ENCODE data around the gene ATPAF1.

Gene ATPAF1

GRCh38 chr1:46594063-46594462 is 74.1 kb downstream of the ATPAF1 start:
- DNase-seq (ENCODE audit: low spot score), result no peak

GRCh38 chr1:46592823-46593222 is 75.3 kb downstream of the ATPAF1 start:
- no peak for DNase-seq (ENCODE audit: low spot score)

- no peak for DNase-seq (ENCODE audit: low spot score)
Measured at GRCh38 chr1:46589529-46589928, 78.6 kb downstream of the ATPAF1 start.

- no peak for DNase-seq (ENCODE audit: low spot score)
Measured at GRCh38 chr1:46587069-46587468, 81.1 kb downstream of the ATPAF1 start.

GRCh38 chr1:46585312-46585938 is 82.7 kb downstream of the ATPAF1 start:
- no peak for DNase-seq (ENCODE audit: low spot score)

GRCh38 chr1:46583494-46583893 is 84.7 kb downstream of the ATPAF1 start:
- no peak for DNase-seq (ENCODE audit: low spot score)

- no peak for DNase-seq (ENCODE audit: low spot score)
Measured at GRCh38 chr1:46582972-46583371, 85.2 kb downstream of the ATPAF1 start.

Data from SK-N-DZ (cell line).